GM08714 (cell line): ENCODE results near the gene MRAP2.
"Not testable (repeated sequence)": the region's sequence is repeated elsewhere in the genome, so short reads cannot be mapped to it uniquely, and the experiment has no call there.

Experiments
- H3K4me3 ChIP-seq: fragments of 200-500 bp; sonication (Bioruptor generic); 2 replicates; pipeline ENCODE4 v1.5.1; 2014; ENCODE audit warnings: mild to moderate bottlenecking, low read length, inconsistent platforms
- ZNF274 ChIP-seq: IDR thresholded peaks from 2 replicates; pipeline ENCODE4 v1.6.1; 2012; ENCODE audit warnings: mild to moderate bottlenecking, low read depth, low read length

The MRAP2 gene

GRCh38 chr6:84118191-84118590 is 84.6 kb downstream of the MRAP2 start:
- H3K4me3 ChIP-seq, result no peak overlapping the region
- no peak for TF ChIP-seq ZNF274

- TF ChIP-seq ZNF274, result no peak
- H3K4me3 ChIP-seq, result no peak overlapping the region
Measured at GRCh38 chr6:84119277-84119676, 85.7 kb downstream of the MRAP2 start.

- no peak for TF ChIP-seq ZNF274
- no peak overlapping the region for H3K4me3 ChIP-seq
Measured at GRCh38 chr6:84123186-84123585, 89.6 kb downstream of the MRAP2 start.

- not testable (repeated sequence) for H3K4me3 ChIP-seq
Measured at GRCh38 chr6:84129588-84129987, 96.0 kb downstream of the MRAP2 start.

- H3K4me3 ChIP-seq, result not testable (repeated sequence)
Measured at GRCh38 chr6:84133385-84133784, 99.8 kb downstream of the MRAP2 start.

GRCh38 chr6:84135291-84135690 is 101.7 kb downstream of the MRAP2 start:
- no peak overlapping the region for H3K4me3 ChIP-seq
- no peak for TF ChIP-seq ZNF274

- no peak overlapping the region for H3K4me3 ChIP-seq
- no peak for TF ChIP-seq ZNF274
Measured at GRCh38 chr6:84136364-84137050, 102.9 kb downstream of the MRAP2 start.

GRCh38 chr6:84137051-84137375 is 103.4 kb downstream of the MRAP2 start:
- TF ChIP-seq ZNF274, result no peak
- H3K4me3 ChIP-seq, result no peak overlapping the region

- TF ChIP-seq ZNF274, result no peak
- H3K4me3 ChIP-seq, result no peak overlapping the region
Measured at GRCh38 chr6:84137989-84138575, 104.5 kb downstream of the MRAP2 start.

GRCh38 chr6:84139311-84139710 is 105.7 kb downstream of the MRAP2 start:
- H3K4me3 ChIP-seq, result no peak overlapping the region
- TF ChIP-seq ZNF274, result no peak
